Suprapubic skin (tissue), 2 donors: ENCODE measurements around the gene TRIP13.
"Not testable (repeated sequence)": the region's sequence is repeated elsewhere in the genome, so short reads cannot be mapped to it uniquely, and the experiment has no call there.

ENCODE experiments used
- EP300 ChIP-seq: sonication (generic); formaldehyde crosslinking; IDR thresholded peaks from one replicate; pipeline ENCODE4 v1.6.1; 2017; ENCODE audit warnings: antibody characterized with exemption
- POLR2A ChIP-seq, 2 donors: fragments of 450-650 bp; IDR thresholded peaks; one replicate each; pipeline ENCODE4 v1.6.1; 2017; ENCODE audit warnings: antibody characterized with exemption in 2 of 2, mild to moderate bottlenecking in 2 of 2, moderate library complexity in 2 of 2

- not testable (repeated sequence) for TF ChIP-seq POLR2A (IDR thresholded peaks at IDR 0.05); EP300
These were observed 14.0 kb upstream of the TRIP13 start for GRCh38 chr5:878677-879076.
